ENCODE measurements around the gene PDE6H.
A peak's percentile ranks its signal among the peaks of the same experiment; 100 is the strongest.

Gene PDE6H

GRCh38 chr12:14953752-14954151 lies 19.1 kb upstream of the PDE6H start:
- H3K4me2 ChIP-seq (ENCODE audit: low read length), result no peak overlapping the region
- no peak overlapping the region for H2BK5ac ChIP-seq (ENCODE audit: low read depth, low read length, poor library complexity)
- H3K9ac ChIP-seq (ENCODE audit: low read length), result no peak overlapping the region
- no peak overlapping the region for H3K4ac ChIP-seq (ENCODE audit: low read depth, low read length)
- no peaks in the 10 kb centered on the region for H3K27me3 ChIP-seq (ENCODE audit: insufficient read depth, low read length)
- peak overlapping the region; percentile 24 for H2AK5ac ChIP-seq (ENCODE audit: low read length)
- H3K14ac ChIP-seq (ENCODE audit: low read length), result no peak overlapping the region
- H3K23ac ChIP-seq (ENCODE audit: low read length), result no peak overlapping the region
- H3K79me2 ChIP-seq (ENCODE audit: control insufficient read depth, insufficient read depth, low read length, poor library complexity), result no peaks in the 10 kb centered on the region
- H3K36me3 ChIP-seq (ENCODE audit: control insufficient read depth in 1 of 2, insufficient read depth in 2 of 2, low read length in 2 of 2), result no peaks in the 10 kb centered on the region
- WGBS (ENCODE audit: extremely low coverage, insufficient coverage, insufficient read length), result no CpG with 5 or more reads among the region's 1 CpG
- no peak overlapping the region for H3K18ac ChIP-seq (ENCODE audit: low read length)
- no peak overlapping the region for H4K8ac ChIP-seq (ENCODE audit: low read depth, low read length)
- H3K9me3 ChIP-seq (ENCODE audit: insufficient read depth, low read depth, low read length), result no peaks in the 10 kb centered on the region
- no peak overlapping the region for H3K27ac ChIP-seq (ENCODE audit: low read depth, low read length)
- H2BK12ac ChIP-seq (ENCODE audit: low read length), result no peak overlapping the region
- H3K4me3 ChIP-seq (ENCODE audit: low read depth, low read length), result no peak overlapping the region
- peaks cover 15 to 25% of the 10 kb centered on the region in 2 experiments for H3K4me1 ChIP-seq (ENCODE audit: control insufficient read depth in 1 of 2, insufficient read depth in 2 of 2, low read length in 2 of 2)
- no peak overlapping the region for H2BK120ac ChIP-seq (ENCODE audit: insufficient read depth, low read length, poor library complexity)
- no peak overlapping the region for H4K91ac ChIP-seq (ENCODE audit: low read depth, low read length)
- peaks cover 26% of the 10 kb centered on the region for H3K79me1 ChIP-seq (ENCODE audit: low read length)
- H4K12ac ChIP-seq (ENCODE audit: low read depth, low read length), result no peak overlapping the region
- DNase-seq, result no peak
- no peak overlapping the region for H2AFZ ChIP-seq (ENCODE audit: insufficient read depth, low read length, poor library complexity)

GRCh38 chr12:14954269-14954668 lies 18.6 kb upstream of the PDE6H start:
- no CpG with 5 or more reads among the region's 4 CpGs for WGBS (ENCODE audit: extremely low coverage, insufficient coverage, insufficient read length)
- Histone ChIP-seq H3K9ac (ENCODE audit: low read length) (no peak overlapping the region), H3K36me3 (ENCODE audit: control insufficient read depth in 1 of 2, insufficient read depth in 2 of 2, low read length in 2 of 2) (no peaks in the 10 kb centered on the region)

GRCh38 chr12:14956024-14956891 lies 16.6 kb upstream of the PDE6H start:
- no CpG with 5 or more reads among the region's 9 CpGs for WGBS (ENCODE audit: extremely low coverage, insufficient coverage, insufficient read length)

More at GRCh38 chr12:14954269-14954668, 18.6 kb upstream of the PDE6H start:
- no peaks in the 10 kb centered on the region for H3K79me2 ChIP-seq (ENCODE audit: control insufficient read depth, insufficient read depth, low read length, poor library complexity)
- H4K8ac ChIP-seq (ENCODE audit: low read depth, low read length), result no peak overlapping the region
- no peaks in the 10 kb centered on the region for H3K9me3 ChIP-seq (ENCODE audit: insufficient read depth, low read depth, low read length)
- H3K27ac ChIP-seq (ENCODE audit: low read depth, low read length), result no peak overlapping the region
- H2BK12ac ChIP-seq (ENCODE audit: low read length), result no peak overlapping the region
- no peak overlapping the region for H2AFZ ChIP-seq (ENCODE audit: insufficient read depth, low read length, poor library complexity)
- no peak for DNase-seq
- no peak overlapping the region for H3K23ac ChIP-seq (ENCODE audit: low read length)
- H4K91ac ChIP-seq (ENCODE audit: low read depth, low read length), result no peak overlapping the region
- no peak overlapping the region for H2BK5ac ChIP-seq (ENCODE audit: low read depth, low read length, poor library complexity)
- peaks cover 26% of the 10 kb centered on the region for H3K79me1 ChIP-seq (ENCODE audit: low read length)
- H3K4ac ChIP-seq (ENCODE audit: low read depth, low read length), result no peak overlapping the region
- H3K27me3 ChIP-seq (ENCODE audit: insufficient read depth, low read length), result no peaks in the 10 kb centered on the region
- no peak overlapping the region for H3K4me2 ChIP-seq (ENCODE audit: low read length)
- no peak overlapping the region for H2BK120ac ChIP-seq (ENCODE audit: insufficient read depth, low read length, poor library complexity)
- H3K4me1 ChIP-seq (ENCODE audit: control insufficient read depth in 1 of 2, insufficient read depth in 2 of 2, low read length in 2 of 2), result peaks cover 17 to 27% of the 10 kb centered on the region in 2 experiments
- no peak overlapping the region for H3K18ac ChIP-seq (ENCODE audit: low read length)
- no peak overlapping the region for H3K4me3 ChIP-seq (ENCODE audit: low read depth, low read length)
- no peak overlapping the region for H4K12ac ChIP-seq (ENCODE audit: low read depth, low read length)
- no peak overlapping the region for H3K14ac ChIP-seq (ENCODE audit: low read length)
- H2AK5ac ChIP-seq (ENCODE audit: low read length), result peak overlapping the region; percentile 24

GRCh38 chr12:14956905-14957304 lies 15.9 kb upstream of the PDE6H start:
- no peaks in the 10 kb centered on the region for H3K27me3 ChIP-seq (ENCODE audit: insufficient read depth, low read length)
- no CpG with 5 or more reads among the region's 2 CpGs for WGBS (ENCODE audit: extremely low coverage, insufficient coverage, insufficient read length)
- no peak overlapping the region for H4K8ac ChIP-seq (ENCODE audit: low read depth, low read length)
- no peak overlapping the region for H2AFZ ChIP-seq (ENCODE audit: insufficient read depth, low read length, poor library complexity)
- DNase-seq, result no peak
- no peaks in the 10 kb centered on the region for H3K36me3 ChIP-seq (ENCODE audit: control insufficient read depth in 1 of 2, insufficient read depth in 2 of 2, low read length in 2 of 2)
- no peak overlapping the region for H2AK5ac ChIP-seq (ENCODE audit: low read length)
- H3K4me2 ChIP-seq (ENCODE audit: low read length), result no peak overlapping the region
- no peak overlapping the region for H4K91ac ChIP-seq (ENCODE audit: low read depth, low read length)
- no peaks in the 10 kb centered on the region for H3K79me2 ChIP-seq (ENCODE audit: control insufficient read depth, insufficient read depth, low read length, poor library complexity)
- no peak overlapping the region for H4K12ac ChIP-seq (ENCODE audit: low read depth, low read length)
- H3K4me1 ChIP-seq (ENCODE audit: control insufficient read depth in 1 of 2, insufficient read depth in 2 of 2, low read length in 2 of 2), result peaks cover 17 to 26% of the 10 kb centered on the region in 2 experiments
- no peak overlapping the region for H3K23ac ChIP-seq (ENCODE audit: low read length)
- H3K27ac ChIP-seq (ENCODE audit: low read depth, low read length), result peak overlapping the region; percentile 48
- H3K18ac ChIP-seq (ENCODE audit: low read length), result no peak overlapping the region
- H3K79me1 ChIP-seq (ENCODE audit: low read length), result peaks cover 28% of the 10 kb centered on the region
- H3K9me3 ChIP-seq (ENCODE audit: insufficient read depth, low read depth, low read length), result no peaks in the 10 kb centered on the region
- no peak overlapping the region for H2BK12ac ChIP-seq (ENCODE audit: low read length)
- H3K4ac ChIP-seq (ENCODE audit: low read depth, low read length), result no peak overlapping the region
- H2BK120ac ChIP-seq (ENCODE audit: insufficient read depth, low read length, poor library complexity), result no peak overlapping the region
- H3K4me3 ChIP-seq (ENCODE audit: low read depth, low read length), result no peak overlapping the region
- no peak overlapping the region for H3K9ac ChIP-seq (ENCODE audit: low read length)
- no peak overlapping the region for H2BK5ac ChIP-seq (ENCODE audit: low read depth, low read length, poor library complexity)
- H3K14ac ChIP-seq (ENCODE audit: low read length), result no peak overlapping the region

More at GRCh38 chr12:14956024-14956891, 16.6 kb upstream of the PDE6H start:
- Histone ChIP-seq H3K79me2 (ENCODE audit: control insufficient read depth, insufficient read depth, low read length, poor library complexity) (no peaks in the 10 kb centered on the region), H4K8ac (ENCODE audit: low read depth, low read length) (no peak overlapping the region), H3K14ac (ENCODE audit: low read length) (no peak overlapping the region), H3K4me3 (ENCODE audit: low read depth, low read length) (no peak overlapping the region), H2AK5ac (ENCODE audit: low read length) (no peak overlapping the region), H4K12ac (ENCODE audit: low read depth, low read length) (no peak overlapping the region), H3K27ac (ENCODE audit: low read depth, low read length) (no peak overlapping the region), H2BK5ac (ENCODE audit: low read depth, low read length, poor library complexity) (no peak overlapping the region), H3K4ac (ENCODE audit: low read depth, low read length) (no peak overlapping the region), H3K9ac (ENCODE audit: low read length) (peak overlapping the region; percentile 24), H3K4me1 (ENCODE audit: control insufficient read depth in 1 of 2, insufficient read depth in 2 of 2, low read length in 2 of 2) (peaks cover 19 to 24% of the 10 kb centered on the region in 2 experiments), H3K36me3 (ENCODE audit: control insufficient read depth in 1 of 2, insufficient read depth in 2 of 2, low read length in 2 of 2) (no peaks in the 10 kb centered on the region), H3K27me3 (ENCODE audit: insufficient read depth, low read length) (no peaks in the 10 kb centered on the region), H2BK120ac (ENCODE audit: insufficient read depth, low read length, poor library complexity) (no peak overlapping the region), H3K4me2 (ENCODE audit: low read length) (no peak overlapping the region), H3K9me3 (ENCODE audit: insufficient read depth, low read depth, low read length) (no peaks in the 10 kb centered on the region), H3K23ac (ENCODE audit: low read length) (no peak overlapping the region), H2BK12ac (ENCODE audit: low read length) (no peak overlapping the region), H4K91ac (ENCODE audit: low read depth, low read length) (no peak overlapping the region), H3K18ac (ENCODE audit: low read length) (no peak overlapping the region), H3K79me1 (ENCODE audit: low read length) (peaks cover 27% of the 10 kb centered on the region), H2AFZ (ENCODE audit: insufficient read depth, low read length, poor library complexity) (no peak overlapping the region)
- no peak for DNase-seq
